Tibial artery (tissue), 4 donors: ENCODE data around the gene CD300C.

ENCODE experiments used
- DNase-seq, 2 donors: peaks; one replicate each; pipeline ENCODE4 v3.0.0-alpha.2; 2019
- H3K27ac ChIP-seq, 2 donors: fragments of 200-600 bp; sonication (generic) in 1 of 2; 1 replicate in 1 of 2; 2 replicates in 1 of 2; pipeline ENCODE4 v1.5.1; 2018 to 2019; ENCODE audit warnings: mild to moderate bottlenecking in 1 of 2
- H3K27me3 ChIP-seq, 2 donors: fragments of 200-600 bp; sonication (generic) in 1 of 2; one replicate each; pipeline versions ENCODE4 v1.5.1 to v1.6.0; 2016 to 2019
- H3K36me3 ChIP-seq, 3 donors: fragments of 200-600 bp; sonication (generic) in 2 of 3; one replicate each; pipeline ENCODE4 v1.5.1; 2016 to 2019; ENCODE audit warnings: mild to moderate bottlenecking in 2 of 3
- H3K4me1 ChIP-seq, 4 donors: fragments of 200-600 bp; sonication (generic) in 2 of 4; 1 replicate in 3 of 4; 2 replicates in 1 of 4; pipeline ENCODE4 v1.5.1; 2016 to 2019
- H3K4me3 ChIP-seq, 2 donors: fragments of 200-600 bp; sonication (generic) in 1 of 2; 1 replicate in 1 of 2; 2 replicates in 1 of 2; pipeline ENCODE4 v1.5.1; 2018 to 2019; ENCODE audit warnings: mild to moderate bottlenecking in 2 of 2
- H3K9me3 ChIP-seq, 3 donors: fragments of 200-600 bp; sonication (generic) in 1 of 3; one replicate each; pipeline ENCODE4 v1.5.1; 2016 to 2019
- intact Hi-C: fragments of 100-400 bp; cut with DNase I; formaldehyde crosslinking; loops from one replicate; pipeline ENCODE4 v1.15.0; 2023; ENCODE audit warnings: low total_unique reads
- TF ChIP-seq, protein P1 (sequence below), 2 experiments: fragments of 200-600 bp in 1 of 2; fragments of 450-650 bp in 1 of 2; IDR thresholded peaks; one replicate each; pipeline ENCODE4 v1.5.1; 2017 to 2019; ENCODE audit warnings: antibody characterized with exemption in 2 of 2, mild to moderate bottlenecking in 1 of 2, moderate library complexity in 1 of 2

The CD300C gene

DNA sequence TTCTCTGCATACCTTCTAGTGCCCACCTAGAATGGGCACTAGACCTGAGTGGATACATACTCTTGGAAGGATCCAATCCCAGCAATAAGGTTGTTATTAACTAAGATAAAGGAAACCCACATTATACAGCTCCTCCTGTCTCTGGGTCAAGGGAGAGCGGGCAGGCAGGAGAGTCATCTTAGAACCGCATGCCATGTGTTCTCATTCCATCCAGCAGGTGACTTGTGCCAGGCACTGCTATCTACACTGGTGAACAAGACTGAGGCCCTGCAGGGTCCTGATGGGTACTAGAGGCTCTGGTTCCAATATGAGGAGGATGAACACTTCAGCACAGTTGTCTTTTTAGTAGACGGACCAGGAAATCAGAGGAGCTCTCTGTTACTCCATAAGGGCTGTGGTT lies 27.3 kb upstream of the CD300C start:
- TF ChIP-seq, protein P1, sequence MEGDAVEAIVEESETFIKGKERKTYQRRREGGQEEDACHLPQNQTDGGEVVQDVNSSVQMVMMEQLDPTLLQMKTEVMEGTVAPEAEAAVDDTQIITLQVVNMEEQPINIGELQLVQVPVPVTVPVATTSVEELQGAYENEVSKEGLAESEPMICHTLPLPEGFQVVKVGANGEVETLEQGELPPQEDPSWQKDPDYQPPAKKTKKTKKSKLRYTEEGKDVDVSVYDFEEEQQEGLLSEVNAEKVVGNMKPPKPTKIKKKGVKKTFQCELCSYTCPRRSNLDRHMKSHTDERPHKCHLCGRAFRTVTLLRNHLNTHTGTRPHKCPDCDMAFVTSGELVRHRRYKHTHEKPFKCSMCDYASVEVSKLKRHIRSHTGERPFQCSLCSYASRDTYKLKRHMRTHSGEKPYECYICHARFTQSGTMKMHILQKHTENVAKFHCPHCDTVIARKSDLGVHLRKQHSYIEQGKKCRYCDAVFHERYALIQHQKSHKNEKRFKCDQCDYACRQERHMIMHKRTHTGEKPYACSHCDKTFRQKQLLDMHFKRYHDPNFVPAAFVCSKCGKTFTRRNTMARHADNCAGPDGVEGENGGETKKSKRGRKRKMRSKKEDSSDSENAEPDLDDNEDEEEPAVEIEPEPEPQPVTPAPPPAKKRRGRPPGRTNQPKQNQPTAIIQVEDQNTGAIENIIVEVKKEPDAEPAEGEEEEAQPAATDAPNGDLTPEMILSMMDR (IDR thresholded peaks at IDR 0.05), result no peak
- peaks cover 0 to 7% of the 10 kb centered on the region in 2 donors for H3K27me3 ChIP-seq
- no peaks in the 10 kb centered on the region for H3K9me3 ChIP-seq
- no peak overlapping the region for H3K27ac ChIP-seq
- no peak for DNase-seq
- no peak overlapping the region for H3K4me3 ChIP-seq
- intact Hi-C loops, result no loop called here
- H3K36me3 ChIP-seq, result no peaks in the 10 kb centered on the region
- no peaks in the 10 kb centered on the region for H3K4me1 ChIP-seq

DNA sequence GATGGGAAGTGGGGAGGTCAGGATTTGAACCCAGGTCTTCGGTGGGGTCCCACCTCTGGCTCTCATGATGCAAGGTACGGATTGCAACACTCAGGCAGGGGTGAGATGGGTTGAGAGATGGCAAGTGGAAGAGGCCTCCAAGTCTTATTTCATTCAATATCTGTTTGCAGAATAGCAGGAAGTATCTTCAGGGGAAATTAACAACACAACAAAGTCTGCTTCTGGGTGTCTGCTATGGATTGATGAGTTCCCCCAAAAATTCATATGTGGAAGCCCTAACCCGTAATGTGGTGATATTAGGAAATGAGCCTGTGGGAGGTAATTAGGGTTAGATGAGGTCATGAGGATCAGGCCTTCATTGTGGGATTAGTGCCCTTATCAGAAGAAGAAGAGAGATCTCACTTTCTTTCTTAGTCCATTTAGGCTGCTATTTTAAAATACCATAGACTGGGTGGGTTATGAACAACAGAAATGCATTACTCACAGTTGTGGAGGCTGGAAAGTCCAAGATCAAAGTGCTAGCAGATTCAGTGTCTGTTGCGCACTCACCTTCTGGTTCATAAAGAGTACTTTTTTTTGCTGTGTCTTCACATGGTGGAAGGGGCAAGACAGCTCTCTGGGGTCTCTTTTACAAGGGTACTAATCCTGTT lies 25.8 kb upstream of the CD300C start:
- intact Hi-C loops, result no loop called here
- TF ChIP-seq, protein P1 (IDR thresholded peaks at IDR 0.05), result no peak
- H3K4me1 ChIP-seq, result no peaks in the 10 kb centered on the region
- H3K27me3 ChIP-seq, result peaks cover 0 to 10% of the 10 kb centered on the region in 2 donors
- no peak for DNase-seq
- no peak overlapping the region for H3K4me3 ChIP-seq
- no peaks in the 10 kb centered on the region for H3K36me3 ChIP-seq
- H3K27ac ChIP-seq, result no peak overlapping the region
- no peaks in the 10 kb centered on the region for H3K9me3 ChIP-seq

DNA sequence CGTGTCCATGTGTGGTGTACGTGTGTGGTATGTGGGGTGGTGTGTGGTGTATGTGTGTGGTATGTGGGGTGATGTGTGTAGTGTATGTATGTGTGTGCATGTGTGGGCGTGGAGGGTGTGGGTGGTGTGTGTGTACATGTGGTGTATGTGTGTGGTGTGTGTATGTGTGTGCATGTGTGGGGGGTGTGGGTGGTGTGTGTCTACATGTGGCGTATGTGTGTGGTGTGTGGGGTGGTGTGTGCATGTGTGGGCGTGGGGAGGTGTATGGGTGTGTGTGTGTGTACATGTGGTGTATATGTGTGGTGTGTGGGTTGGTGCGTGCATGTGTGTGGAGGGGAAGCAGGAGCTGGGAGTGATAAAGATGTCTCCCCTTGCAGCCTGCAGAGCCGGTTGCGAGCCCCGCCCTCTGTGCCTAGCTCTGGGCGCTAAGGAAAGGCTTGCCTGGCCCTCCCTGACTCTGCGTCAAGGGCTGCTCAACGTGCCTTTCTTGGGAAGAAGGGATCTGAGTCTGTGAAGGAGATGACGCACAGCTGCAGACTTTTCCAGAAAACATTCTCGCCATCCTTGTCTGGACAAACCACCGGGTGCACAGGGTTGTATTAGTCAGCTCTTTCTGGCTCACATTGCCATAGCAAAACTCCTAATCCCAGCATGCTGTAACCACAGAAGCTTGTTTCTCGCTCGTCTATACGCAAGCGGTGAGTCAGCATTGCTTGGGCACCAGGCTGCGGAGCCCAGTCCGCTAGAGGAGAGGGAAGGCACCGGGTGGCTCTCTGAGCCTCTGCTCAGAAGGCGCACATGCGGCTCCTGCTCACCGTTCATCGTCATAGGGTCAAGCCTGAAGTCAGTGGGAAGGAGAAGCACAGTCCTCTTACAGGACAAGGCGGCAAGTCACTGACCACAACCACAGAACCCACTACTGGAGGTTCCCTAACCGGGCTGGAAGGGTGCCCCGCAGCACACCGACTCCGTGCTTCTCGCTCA lies 23.4 kb upstream of the CD300C start:
- intact Hi-C loops, result no loop called here
- peaks cover 0 to 22% of the 10 kb centered on the region in 2 donors for H3K27me3 ChIP-seq
- H3K9me3 ChIP-seq, result no peaks in the 10 kb centered on the region
- no peaks in the 10 kb centered on the region for H3K36me3 ChIP-seq
- H3K27ac ChIP-seq, result no peak overlapping the region
- H3K4me1 ChIP-seq, result no peaks in the 10 kb centered on the region
- TF ChIP-seq, protein P1 (IDR thresholded peaks at IDR 0.05), result no peak
- no peak overlapping the region for H3K4me3 ChIP-seq
- DNase-seq, result peak; percentile 62 to 78

DNA sequence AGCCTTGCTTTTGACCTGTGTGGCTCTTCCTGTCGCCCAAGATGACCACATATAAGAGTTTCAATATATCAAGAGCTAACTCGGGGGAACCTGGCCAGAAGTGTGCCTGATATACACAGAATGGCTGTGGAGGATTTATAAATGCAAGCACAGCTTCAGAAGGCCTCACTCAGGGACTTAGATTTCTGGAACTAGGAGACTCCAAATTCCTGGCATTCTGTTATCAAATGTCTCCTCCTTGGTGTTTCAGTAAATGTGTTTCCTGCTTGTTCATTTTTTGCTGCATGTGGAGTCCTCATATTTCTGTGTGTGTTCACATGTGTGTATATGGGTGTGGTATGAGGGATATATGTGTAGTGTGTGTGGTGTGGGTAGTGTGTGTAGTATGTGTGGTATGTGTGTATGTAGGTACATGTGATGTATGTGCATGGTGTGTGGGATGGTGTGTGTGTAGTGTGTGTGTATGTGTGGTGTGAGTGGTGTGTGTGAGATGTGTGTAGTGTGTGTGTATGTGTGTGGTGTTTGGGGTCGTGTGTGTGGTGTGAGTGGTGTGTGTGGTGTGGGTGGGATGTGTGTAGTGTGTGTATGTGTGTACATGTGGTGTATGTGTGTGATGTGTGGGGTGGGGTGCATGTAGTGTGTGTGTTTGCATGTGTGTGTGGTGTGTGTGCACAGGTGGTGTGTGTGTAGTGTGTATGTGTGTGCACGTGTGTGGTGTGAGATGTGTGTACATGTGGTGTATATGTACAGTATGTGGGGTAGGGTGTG lies 22.4 kb upstream of the CD300C start:
- intact Hi-C loops, result no loop called here
- Histone ChIP-seq H3K9me3 (no peaks in the 10 kb centered on the region), H3K4me1 (no peaks in the 10 kb centered on the region), H3K36me3 (no peaks in the 10 kb centered on the region), H3K27ac (no peak overlapping the region), H3K4me3 (no peak overlapping the region), H3K27me3 (peaks cover 0 to 25% of the 10 kb centered on the region in 2 donors)
- DNase-seq, result no peak
- TF ChIP-seq, protein P1 (IDR thresholded peaks at IDR 0.05), result no peak

DNA sequence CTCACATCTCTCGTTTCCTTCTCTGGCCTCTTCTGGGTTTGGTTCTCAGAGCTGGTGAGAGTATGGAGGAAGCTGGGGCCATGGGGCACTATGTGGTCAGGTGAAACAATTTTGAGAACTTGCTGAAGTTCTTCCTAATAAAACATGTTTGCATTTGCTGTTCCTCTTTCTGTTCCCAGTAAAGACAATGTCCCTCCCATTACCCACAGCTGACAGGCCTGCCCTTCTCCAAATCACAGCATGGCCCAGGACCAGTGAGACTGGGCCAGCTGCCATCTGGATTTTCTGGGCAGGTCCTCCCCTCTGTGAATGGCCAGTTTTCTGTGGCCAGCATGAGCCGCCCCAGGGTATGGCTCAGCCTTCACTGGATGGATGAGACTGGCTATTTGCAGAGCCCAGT lies 21.5 kb upstream of the CD300C start, which contains the start of gene CD300H:
Gene CD300H, minus strand, starts transcription at position 113 of the 400 bp plus-strand sequence.
- no peak for DNase-seq
- TF ChIP-seq, protein P1 (IDR thresholded peaks at IDR 0.05), result no peak
- no peaks in the 10 kb centered on the region for H3K36me3 ChIP-seq
- no peaks in the 10 kb centered on the region for H3K4me1 ChIP-seq
- no peak within 1 kb of the TSS for H3K4me3 ChIP-seq
- intact Hi-C loops, result no loop called here
- H3K27ac ChIP-seq, result no peak within 1 kb of the TSS
- H3K9me3 ChIP-seq, result no peaks in the 10 kb centered on the region
- H3K27me3 ChIP-seq, result peaks cover 0 to 29% of the 10 kb centered on the region in 2 donors
